Measurements from ENCODE around the gene CBARP. TPM values are rescaled to one million over a fixed set of nuclear protein-coding genes. Genes with fewer than 3 reads are reported as not detected.
A peak's percentile ranks its signal among the peaks of the same experiment; 100 is the strongest.

CBARP gene
- total and polyA plus RNA-seq, 2 donors (not counting 3 experiments of a cell fraction or from before 2014, with no cell fraction given): 3.5 to 9.2 TPM

- H3K79me2 ChIP-seq (ENCODE audit: control insufficient read depth, insufficient read depth, low read length): peaks cover 45% of the 10 kb centered on the region
- no peak overlapping the region for H2AFZ ChIP-seq (ENCODE audit: low read depth, low read length)
- H3K27me3 ChIP-seq (ENCODE audit: control insufficient read depth in 2 of 2, insufficient read depth in 2 of 2, low read length in 2 of 2): no peaks in the 10 kb centered on the region
- intact Hi-C loops (cut with micrococcal nuclease): no loop called here
- FAIRE-seq: no peak
- H3K9me3 ChIP-seq (replicated peaks; ENCODE audit: control insufficient read depth, insufficient read depth, low read length): no peaks in the 10 kb centered on the region
- H3K9ac ChIP-seq (replicated peaks; ENCODE audit: extremely low read depth, insufficient read depth, low read length): peak overlapping the region; percentile 93
- peak overlapping the region in 2 of 3 experiments; percentile 10 to 78 for H3K4me3 ChIP-seq (replicated peaks in 1 of 3; ENCODE audit: insufficient read depth in 1 of 3, low read depth in 1 of 3, low read length in 3 of 3)
- TF ChIP-seq, protein P1, sequence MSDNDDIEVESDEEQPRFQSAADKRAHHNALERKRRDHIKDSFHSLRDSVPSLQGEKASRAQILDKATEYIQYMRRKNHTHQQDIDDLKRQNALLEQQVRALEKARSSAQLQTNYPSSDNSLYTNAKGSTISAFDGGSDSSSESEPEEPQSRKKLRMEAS (IDR thresholded peaks at IDR 0.05; ENCODE audit: insufficient read depth, insufficient read length): no peak
- TF ChIP-seq JUN (IDR thresholded peaks at IDR 0.05; ENCODE audit: borderline replicate concordance, insufficient read depth, insufficient read length, low read depth) (no peak), FOS (IDR thresholded peaks at IDR 0.05; ENCODE audit: borderline replicate concordance, insufficient read depth, low read length) (no peak)
- no peak for DNase-seq (ENCODE audit: low read depth, low spot score)
- peak overlapping the region; percentile 95 for H3K27ac ChIP-seq (ENCODE audit: insufficient read depth, low read depth, low read length)
- ChIA-PET POLR2A (interaction anchor here (1.0 kb wide), 1 partner anchor 30 kb away, joined by 4 read pairs; no protein-coding TSS in a partner anchor), CTCF (interaction anchor here (0.6 to 3.9 kb wide), 4 partner anchors 8 to 41 kb away, joined by 3 to 42 read pairs (median 14); no protein-coding TSS in a partner anchor)
- dilution Hi-C loops (cut with MboI; ENCODE audit: extremely low pct_ligation_motif_present, low sequenced_read_pairs): no loop called here
- peak overlapping the region; percentile 40 for H3K4me2 ChIP-seq (ENCODE audit: insufficient read depth, low read length)
- no TSS peak for BruUV-seq (replicated peaks)
- no peaks in the 10 kb centered on the region for H3K9me1 ChIP-seq (replicated peaks; ENCODE audit: control insufficient read depth, extremely low read depth, insufficient read depth, low read length)
- H3K36me3 ChIP-seq (ENCODE audit: control insufficient read depth in 2 of 2, extremely low read depth in 1 of 2, insufficient read depth in 2 of 2, low read length in 2 of 2): peaks cover 23 to 40% of the 10 kb centered on the region in 2 experiments
- peaks cover 35% of the 10 kb centered on the region for H3K4me1 ChIP-seq (ENCODE audit: control insufficient read depth, extremely low read depth, insufficient read depth, low read length)
- H4K20me1 ChIP-seq (replicated peaks; ENCODE audit: control insufficient read depth, extremely low read depth, insufficient read depth, low read length): no peaks in the 10 kb centered on the region
Measured at GRCh38 chr19:1274852-1275259, 37.1 kb upstream of the CBARP start.

DNA sequence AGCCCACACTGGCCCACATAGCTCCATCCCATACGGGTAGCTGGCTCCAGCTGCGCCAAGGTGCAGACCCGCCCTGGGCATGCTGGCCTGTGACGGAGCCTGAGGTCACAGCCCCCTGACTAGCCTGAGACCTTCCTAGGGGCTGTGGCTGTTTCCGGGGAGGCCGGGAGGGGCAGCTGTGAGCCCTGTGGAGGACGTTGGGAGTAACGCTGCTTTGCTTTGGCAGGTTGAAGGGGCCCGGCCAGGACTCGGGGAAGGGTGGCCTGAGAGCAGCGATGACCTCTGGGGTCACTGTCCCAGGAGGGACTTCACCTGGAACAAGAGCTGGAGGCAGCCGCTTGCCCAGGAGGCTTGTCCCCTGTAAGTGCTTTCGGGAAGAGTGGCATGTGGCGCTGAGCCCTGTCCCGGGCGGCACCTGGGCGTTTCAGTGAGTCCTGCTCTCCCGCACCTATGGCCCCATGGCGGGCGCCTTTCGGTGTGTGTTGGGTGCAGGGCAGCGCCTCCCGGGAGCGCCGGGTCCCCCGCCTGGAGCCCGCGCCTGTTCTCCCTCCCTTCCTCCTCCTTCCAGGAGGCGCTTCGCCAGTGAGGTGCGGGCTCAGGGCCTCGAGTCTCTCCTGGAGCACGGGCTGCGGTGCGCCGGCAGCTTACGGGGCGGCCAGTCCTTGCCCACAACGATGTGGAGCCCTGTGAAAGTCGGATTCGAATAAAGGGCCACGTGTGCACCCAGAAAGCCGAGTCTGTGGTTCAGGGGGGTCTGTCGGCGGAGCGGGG lies 36.5 kb upstream of the CBARP start:
- peaks cover 37% of the 10 kb centered on the region for H3K4me1 ChIP-seq (ENCODE audit: control insufficient read depth, extremely low read depth, insufficient read depth, low read length)
- H3K27me3 ChIP-seq (ENCODE audit: control insufficient read depth in 2 of 2, insufficient read depth in 2 of 2, low read length in 2 of 2): no peaks in the 10 kb centered on the region
- peak overlapping the region; percentile 40 for H3K4me2 ChIP-seq (ENCODE audit: insufficient read depth, low read length)
- H3K9me3 ChIP-seq (replicated peaks; ENCODE audit: control insufficient read depth, insufficient read depth, low read length): no peaks in the 10 kb centered on the region
- H4K20me1 ChIP-seq (replicated peaks; ENCODE audit: control insufficient read depth, extremely low read depth, insufficient read depth, low read length): no peaks in the 10 kb centered on the region
- peak overlapping the region; percentile 93 for H3K9ac ChIP-seq (replicated peaks; ENCODE audit: extremely low read depth, insufficient read depth, low read length)
- peak overlapping the region; percentile 95 for H3K27ac ChIP-seq (ENCODE audit: insufficient read depth, low read depth, low read length)
- FAIRE-seq (no peak), DNase-seq (ENCODE audit: low read depth, low spot score) (no peak)
- dilution Hi-C loops (cut with MboI; ENCODE audit: extremely low pct_ligation_motif_present, low sequenced_read_pairs) (no loop called here), intact Hi-C loops (cut with micrococcal nuclease) (no loop called here)
- no peaks in the 10 kb centered on the region for H3K9me1 ChIP-seq (replicated peaks; ENCODE audit: control insufficient read depth, extremely low read depth, insufficient read depth, low read length)
- POLR2A ChIA-PET: interaction anchor here (0.6 kb wide), 1 partner anchor 22 kb away, joined by 5 read pairs; no protein-coding TSS in a partner anchor
- TF ChIP-seq JUN (IDR thresholded peaks at IDR 0.05; ENCODE audit: borderline replicate concordance, insufficient read depth, insufficient read length, low read depth): no peak
- TF ChIP-seq, protein P2, sequence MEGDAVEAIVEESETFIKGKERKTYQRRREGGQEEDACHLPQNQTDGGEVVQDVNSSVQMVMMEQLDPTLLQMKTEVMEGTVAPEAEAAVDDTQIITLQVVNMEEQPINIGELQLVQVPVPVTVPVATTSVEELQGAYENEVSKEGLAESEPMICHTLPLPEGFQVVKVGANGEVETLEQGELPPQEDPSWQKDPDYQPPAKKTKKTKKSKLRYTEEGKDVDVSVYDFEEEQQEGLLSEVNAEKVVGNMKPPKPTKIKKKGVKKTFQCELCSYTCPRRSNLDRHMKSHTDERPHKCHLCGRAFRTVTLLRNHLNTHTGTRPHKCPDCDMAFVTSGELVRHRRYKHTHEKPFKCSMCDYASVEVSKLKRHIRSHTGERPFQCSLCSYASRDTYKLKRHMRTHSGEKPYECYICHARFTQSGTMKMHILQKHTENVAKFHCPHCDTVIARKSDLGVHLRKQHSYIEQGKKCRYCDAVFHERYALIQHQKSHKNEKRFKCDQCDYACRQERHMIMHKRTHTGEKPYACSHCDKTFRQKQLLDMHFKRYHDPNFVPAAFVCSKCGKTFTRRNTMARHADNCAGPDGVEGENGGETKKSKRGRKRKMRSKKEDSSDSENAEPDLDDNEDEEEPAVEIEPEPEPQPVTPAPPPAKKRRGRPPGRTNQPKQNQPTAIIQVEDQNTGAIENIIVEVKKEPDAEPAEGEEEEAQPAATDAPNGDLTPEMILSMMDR (IDR thresholded peaks at IDR 0.05; ENCODE audit: extremely low read depth in 1 of 2, insufficient read depth in 1 of 2, low read depth in 1 of 2, low read length in 2 of 2): no peak
- TF ChIP-seq FOS (IDR thresholded peaks at IDR 0.05; ENCODE audit: borderline replicate concordance, insufficient read depth, low read length): no peak
- no peak for TF ChIP-seq MYC (IDR thresholded peaks at IDR 0.05; ENCODE audit: low read depth, low read length)
- TF ChIP-seq POLR2AphosphoS5 (IDR thresholded peaks at IDR 0.05; ENCODE audit: insufficient read depth, low read depth, low read length): no peak
- TF ChIP-seq, protein P1 (IDR thresholded peaks at IDR 0.05; ENCODE audit: insufficient read depth, insufficient read length): no peak
- H3K36me3 ChIP-seq (ENCODE audit: control insufficient read depth in 2 of 2, extremely low read depth in 1 of 2, insufficient read depth in 2 of 2, low read length in 2 of 2): peaks cover 23 to 39% of the 10 kb centered on the region in 2 experiments
- no peak overlapping the region for H2AFZ ChIP-seq (ENCODE audit: low read depth, low read length)
- peak overlapping the region in 2 of 3 experiments; percentile 10 to 78 for H3K4me3 ChIP-seq (replicated peaks in 1 of 3; ENCODE audit: insufficient read depth in 1 of 3, low read depth in 1 of 3, low read length in 3 of 3)
- BruUV-seq (replicated peaks): TSS peak; percentile 14
- CTCF ChIA-PET: interaction anchor here (3.9 kb wide), 1 partner anchor 30 kb away, joined by 42 read pairs; no protein-coding TSS in a partner anchor
- H3K79me2 ChIP-seq (ENCODE audit: control insufficient read depth, insufficient read depth, low read length): peaks cover 48% of the 10 kb centered on the region
